HepG2 (cell line): ENCODE results near the gene LRIG1. TPM values are rescaled to one million over a fixed set of nuclear protein-coding genes. Genes with fewer than 3 reads are reported as not detected.

ENCODE experiments used
- AKAP8 ChIP-seq: sonication (generic); formaldehyde crosslinking; IDR thresholded peaks from 2 replicates; pipeline ENCODE4 v1.5.1; 2020; ENCODE audit warnings: mild to moderate bottlenecking, missing genetic modification reagents
- FOXC1 ChIP-seq: sonication (generic); formaldehyde crosslinking; IDR thresholded peaks from 2 replicates; pipeline ENCODE4 v1.8.0; 2022; ENCODE audit warnings: mild to moderate bottlenecking, missing genetic modification reagents, borderline replicate concordance
- KLF16 ChIP-seq, 2 experiments: sonication (generic) in 1 of 2; formaldehyde crosslinking in 1 of 2; IDR thresholded peaks; 2 replicates each; pipeline versions ENCODE4 v1.6.1 to v1.8.0; 2016 to 2023; ENCODE audit warnings: missing genetic modification reagents in 2 of 2, missing compliant biosample characterization in 1 of 2
- NR2F6 ChIP-seq, 2 experiments: IDR thresholded peaks; 2 replicates each; pipeline ENCODE4 v1.6.1; 2016; ENCODE audit warnings: antibody characterized with exemption in 1 of 2, mild to moderate bottlenecking in 1 of 2
- PATZ1 ChIP-seq: sonication (generic); formaldehyde crosslinking; IDR thresholded peaks from 2 replicates; pipeline ENCODE4 v1.4.0; 2020; ENCODE audit warnings: missing genetic modification reagents
- RFX1 ChIP-seq: fragments of 450-650 bp; IDR thresholded peaks from 2 replicates; pipeline ENCODE4 v1.6.1; 2017
- SOX6 ChIP-seq, 2 experiments: fragments of 450-650 bp in 1 of 2; sonication (generic) in 1 of 2; formaldehyde crosslinking in 1 of 2; IDR thresholded peaks; 2 replicates each; pipeline versions ENCODE4 v1.4.0 to v1.6.1; 2017 to 2020; ENCODE audit warnings: antibody characterized with exemption in 1 of 2, mild to moderate bottlenecking in 1 of 2, missing genetic modification reagents in 1 of 2
- UBTF ChIP-seq: sonication (generic); formaldehyde crosslinking; IDR thresholded peaks from 2 replicates; pipeline ENCODE4 v1.4.0; 2020; ENCODE audit warnings: mild to moderate bottlenecking, missing genetic modification reagents
- ZNF276 ChIP-seq: sonication (generic); formaldehyde crosslinking; IDR thresholded peaks from 2 replicates; pipeline ENCODE4 v1.4.0; 2020; ENCODE audit warnings: mild to moderate bottlenecking, low read depth, missing genetic modification reagents
- ZNF281 ChIP-seq: sonication (generic); formaldehyde crosslinking; IDR thresholded peaks from 2 replicates; pipeline ENCODE4 v1.4.0; 2020; ENCODE audit warnings: missing genetic modification reagents, borderline replicate concordance
- ZNF687 ChIP-seq: sonication (generic); formaldehyde crosslinking; IDR thresholded peaks from 2 replicates; pipeline ENCODE4 v1.5.1; 2020; ENCODE audit warnings: mild to moderate bottlenecking, missing genetic modification reagents, moderate library complexity
- polyA plus RNA-seq, 8 experiments: library from polyadenylated mRNA; depleted of rRNA in 3 of 8; stranded (reverse) in 7 of 8; unstranded in 1 of 8; fragments of >200 nt; fragmentation: Illumina TruSeq in 4 of 8; extraction: Trizol in 4 of 8; gene quantifications; 2 replicates each; pipeline versions ENCODE4 v1.2.1 to v1.2.3, GENCODE V29; 2011 to 2016; ENCODE audit warnings: low read depth in 4 of 8, missing spikeins in 1 of 8, mixed read lengths in 1 of 8; ENCODE audit not compliant: insufficient read depth in 1 of 8
- total RNA-seq, 5 experiments: library from RNA; depleted of rRNA; stranded (reverse); fragments of >200 nt; fragmentation: Illumina TruSeq; extraction: Trizol; gene quantifications; 2 replicates each; pipeline ENCODE4 v1.2.3, GENCODE V29; 2016; ENCODE audit warnings: low read depth in 1 of 5

The LRIG1 gene
- total and polyA plus RNA-seq, 2 of the 13 experiments (the other 11 are each of a cell fraction or from before 2014, with no cell fraction given), result 17.8 to 24.8 TPM

- TF ChIP-seq UBTF (CRISPR knock-in tag) (0 out of 2 replicates have a peak, but pooled peaks have one; percentile 24), AKAP8 (no peak), PATZ1 (peak; percentile 71), SOX6 (IDR thresholded peaks at IDR 0.05) (no peak), SOX6 (CRISPR knock-in tag; IDR thresholded peaks at IDR 0.05) (0 out of 2 replicates have a peak, but pooled peaks have one; percentile 26), FOXC1 (CRISPR knock-in tag) (peak; percentile 64; the same call in 1 of the 2 replicates), ZNF276 (CRISPR knock-in tag) (peak; percentile 41; the same call in 1 of the 2 replicates), KLF16 (CRISPR knock-in tag; IDR thresholded peaks at IDR 0.05) (peak in 1 of 2 experiments; percentile 50; a peak in 1 of 4 replicates), ZNF687 (CRISPR knock-in tag) (peak; percentile 75), ZNF281 (peak; percentile 66; the same call in 1 of the 2 replicates), NR2F6 (IDR thresholded peaks at IDR 0.05) (no peak), NR2F6 (CRISPR knock-in tag; IDR thresholded peaks at IDR 0.05) (peak; percentile 44; the same call in 1 of the 2 replicates), RFX1 (no peak)
These were observed 93.1 kb downstream of the LRIG1 start (continued) for GRCh38 chr3:66407611-66408218.
